Chondrocyte (in vitro differentiated cells): ENCODE results near the gene LTBP1. TPM values are rescaled to one million over a fixed set of nuclear protein-coding genes. Genes with fewer than 3 reads are reported as not detected.
A peak's percentile ranks its signal among the peaks of the same experiment; 100 is the strongest.

Source experiments
- DNase-seq: peaks from one replicate; pipeline ENCODE4 v3.0.0; 2021; ENCODE audit warnings: mixed read lengths, low spot score
- H3K27ac Mint-ChIP-seq: one replicate; pipeline ENCODE4 v1.8.0; 2021; ENCODE audit warnings: mild to moderate bottlenecking, moderate library complexity, mixed read lengths; ENCODE audit not compliant: unreplicated experiment
- H3K27me3 Mint-ChIP-seq: 2 replicates; pipeline ENCODE4 v1.8.0; 2021; ENCODE audit warnings: low read depth, mixed read lengths
- H3K36me3 Mint-ChIP-seq: 2 replicates; pipeline ENCODE4 v1.8.0; 2021; ENCODE audit warnings: low read depth, mixed read lengths
- H3K4me1 Mint-ChIP-seq: 2 replicates; pipeline ENCODE4 v1.8.0; 2021; ENCODE audit warnings: low read depth, mild to moderate bottlenecking, mixed read lengths
- H3K4me3 Mint-ChIP-seq: one replicate; pipeline ENCODE4 v1.8.0; 2021; ENCODE audit warnings: mild to moderate bottlenecking, moderate library complexity, mixed read lengths; ENCODE audit not compliant: unreplicated experiment
- H3K9me3 Mint-ChIP-seq: 2 replicates; pipeline ENCODE4 v1.8.0; 2021; ENCODE audit warnings: low read depth, mixed read lengths
- CTCF ChIP-seq: fragments of 200-600 bp; sonication (generic); IDR thresholded peaks from 2 replicates; pipeline ENCODE4 v1.5.0; 2021; ENCODE audit warnings: antibody characterized with exemption, mild to moderate bottlenecking, moderate library complexity
- total RNA-seq: library from RNA; stranded (reverse); gene quantifications from 3 replicates; pipeline ENCODE4 v1.2.1, GENCODE V29; 2021

Gene LTBP1
- total RNA-seq, 1 donor from 2014 or later: 398 TPM

- no peak for DNase-seq
- TF ChIP-seq CTCF: no peak
- Mint-ChIP-seq H3K27me3 (no peaks in the 10 kb centered on the region), H3K36me3 (no peaks in the 10 kb centered on the region), H3K27ac (no peak overlapping the region), H3K9me3 (no peaks in the 10 kb centered on the region), H3K4me3 (no peak overlapping the region), H3K4me1 (peaks cover 19% of the 10 kb centered on the region)
Observed at GRCh38 chr2:32941944-32942690, 4.6 kb upstream of the LTBP1 start.

GRCh38 chr2:32942793-32943485 is 3.8 kb upstream of the LTBP1 start:
- Mint-ChIP-seq H3K27ac (no peak overlapping the region), H3K36me3 (no peaks in the 10 kb centered on the region), H3K9me3 (no peaks in the 10 kb centered on the region), H3K4me1 (peaks cover 17% of the 10 kb centered on the region), H3K4me3 (no peak overlapping the region), H3K27me3 (no peaks in the 10 kb centered on the region)
- no peak for DNase-seq
- no peak for TF ChIP-seq CTCF

- Mint-ChIP-seq H3K4me1 (peaks cover 26% of the 10 kb centered on the region), H3K36me3 (no peaks in the 10 kb centered on the region), H3K9me3 (no peaks in the 10 kb centered on the region), H3K27ac (no peak overlapping the region), H3K27me3 (no peaks in the 10 kb centered on the region), H3K4me3 (no peak overlapping the region)
- no peak for TF ChIP-seq CTCF
- no peak for DNase-seq
Observed at GRCh38 chr2:32945286-32945685, 1.5 kb upstream of the LTBP1 start.

- no peak for DNase-seq
- no peaks in the 10 kb centered on the region for H3K9me3 Mint-ChIP-seq
- TF ChIP-seq CTCF: no peak
- no peaks in the 10 kb centered on the region for H3K36me3 Mint-ChIP-seq
- peaks cover 24% of the 10 kb centered on the region for H3K4me1 Mint-ChIP-seq
- H3K27me3 Mint-ChIP-seq: no peaks in the 10 kb centered on the region
- peak overlapping the region; percentile 83 for H3K4me3 Mint-ChIP-seq
- H3K27ac Mint-ChIP-seq: no peak overlapping the region
Observed at GRCh38 chr2:32947076-32947483, 327 bp downstream of the LTBP1 start.

- H3K9me3 Mint-ChIP-seq: no peaks in the 10 kb centered on the region
- no peak for TF ChIP-seq CTCF
- H3K4me3 Mint-ChIP-seq: peak overlapping the region; percentile 84
- DNase-seq: no peak
- no peak overlapping the region for H3K27ac Mint-ChIP-seq
- peaks cover 20% of the 10 kb centered on the region for H3K4me1 Mint-ChIP-seq
- no peaks in the 10 kb centered on the region for H3K36me3 Mint-ChIP-seq
- H3K27me3 Mint-ChIP-seq: no peaks in the 10 kb centered on the region
Observed at GRCh38 chr2:32947484-32948143, 861 bp downstream of the LTBP1 start.
